Activated T-cell treated with anti-CD3 and anti-CD28 coated beads for 24 hours (primary cell): ENCODE results near the gene METTL24.
"Not testable (repeated sequence)": the region's sequence is repeated elsewhere in the genome, so short reads cannot be mapped to it uniquely, and the experiment has no call there.

ENCODE experiments used
- DNase-seq: peaks from one replicate; pipeline ENCODE4 v3.0.0-alpha.2; 2020; ENCODE audit warnings: low read depth

The METTL24 gene

DNA sequence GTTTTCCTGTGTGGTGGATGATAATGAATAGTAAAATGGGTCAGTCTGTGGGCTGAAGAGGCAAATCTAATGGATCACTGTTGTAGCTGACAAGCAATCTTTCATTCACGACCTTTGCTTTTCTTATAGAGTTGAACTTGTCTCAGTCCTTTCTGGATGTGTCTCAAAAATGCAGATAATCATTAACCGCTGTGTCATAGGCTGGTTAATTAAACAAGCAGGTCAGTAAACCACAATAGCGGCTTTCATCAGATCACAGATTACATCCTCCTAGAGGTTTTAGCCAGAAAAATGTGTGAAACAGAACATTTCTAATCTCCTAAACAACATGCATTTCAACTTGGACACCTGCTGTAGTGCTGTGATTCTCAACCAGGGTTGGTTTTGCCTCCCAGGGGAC, 2.5 kb upstream of the METTL24 start:
- DNase-seq = no peak

DNA sequence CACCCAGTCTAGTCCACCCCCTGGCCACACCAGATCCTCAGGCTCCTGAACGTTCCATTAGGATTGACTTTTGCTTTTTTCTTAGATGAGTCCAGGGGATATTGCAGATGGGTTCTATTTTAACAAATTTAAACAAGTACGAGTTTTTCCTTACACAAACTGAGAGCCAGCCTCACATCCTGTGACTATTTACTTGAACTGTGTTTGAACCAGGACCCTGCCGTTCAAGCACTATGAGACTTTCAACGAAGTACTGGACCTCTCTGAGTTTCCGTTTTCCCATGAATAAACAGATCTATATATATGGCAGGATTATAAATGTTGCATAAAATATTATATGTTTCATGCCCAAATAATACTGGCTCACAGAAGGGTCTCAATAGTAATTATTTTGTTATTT, 1.4 kb upstream of the METTL24 start:
- DNase-seq = no peak

DNA sequence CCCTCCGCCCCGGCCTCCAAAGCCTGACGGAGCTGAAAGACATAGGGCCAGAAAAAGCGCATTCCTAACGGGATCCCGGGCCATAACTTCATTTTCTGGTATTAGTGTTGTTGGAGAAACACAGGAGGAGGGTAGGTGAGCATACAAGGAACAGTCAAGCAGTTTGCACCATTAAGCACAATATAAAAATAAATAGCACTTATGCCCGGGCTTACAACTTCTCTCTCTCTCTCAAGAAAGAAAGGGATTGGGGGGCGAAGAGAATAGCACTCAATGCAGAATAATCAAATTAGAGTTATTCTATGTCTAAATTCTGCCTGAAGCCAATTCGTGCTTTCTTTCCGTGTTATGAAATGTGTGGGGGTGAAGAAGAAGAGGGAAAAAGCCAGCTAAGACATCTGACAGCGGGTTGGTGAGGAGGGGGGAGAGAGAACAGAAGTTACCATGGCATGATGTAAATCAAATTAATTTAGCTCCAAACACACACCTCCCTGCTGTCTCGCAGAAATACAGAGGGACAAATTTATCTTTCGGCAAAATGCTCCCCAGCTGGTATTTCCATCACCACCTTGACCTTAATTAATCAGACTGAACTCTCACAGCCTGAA, 508 bp upstream of the METTL24 start:
- DNase-seq = no peak

DNA sequence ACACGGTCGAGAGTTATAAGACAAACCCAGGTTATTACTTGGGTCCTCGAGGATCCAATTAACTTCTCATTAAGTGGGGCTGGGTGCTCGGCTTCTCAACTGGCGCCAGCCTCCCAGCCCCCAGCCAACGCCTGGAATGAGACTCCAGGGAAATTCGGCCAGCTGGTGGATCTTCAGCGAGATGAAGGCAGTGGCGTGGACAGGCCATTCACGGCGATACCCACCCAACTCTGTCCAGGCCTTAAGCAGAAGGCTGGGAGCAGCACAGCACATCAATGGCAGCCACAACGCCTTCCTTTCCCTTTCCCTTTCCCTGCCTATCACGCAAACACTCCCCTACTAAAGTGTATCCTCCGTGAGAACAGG, 868 bp downstream of the METTL24 start:
- DNase-seq = no peak

DNA sequence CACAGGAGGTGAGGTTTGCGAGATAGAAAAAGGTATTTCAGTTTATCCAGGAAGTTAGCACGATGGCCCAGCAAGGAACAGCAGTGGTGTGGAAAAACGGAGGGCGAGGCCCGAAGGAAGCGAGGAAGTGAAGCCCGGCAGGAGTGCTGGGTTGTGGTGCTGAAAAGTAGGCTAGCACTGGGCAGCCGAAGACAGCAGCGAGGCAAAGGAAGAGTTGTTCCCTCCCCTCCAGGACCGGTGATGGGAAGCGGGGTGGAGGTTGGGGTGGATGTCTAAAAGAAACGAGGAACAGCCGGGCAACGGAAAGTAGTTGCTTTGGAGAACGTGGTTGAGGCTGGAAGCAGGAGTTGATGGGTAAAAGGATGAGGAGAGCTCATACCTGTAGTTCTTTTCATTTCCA, 1.4 kb downstream of the METTL24 start:
- DNase-seq = no peak

DNA sequence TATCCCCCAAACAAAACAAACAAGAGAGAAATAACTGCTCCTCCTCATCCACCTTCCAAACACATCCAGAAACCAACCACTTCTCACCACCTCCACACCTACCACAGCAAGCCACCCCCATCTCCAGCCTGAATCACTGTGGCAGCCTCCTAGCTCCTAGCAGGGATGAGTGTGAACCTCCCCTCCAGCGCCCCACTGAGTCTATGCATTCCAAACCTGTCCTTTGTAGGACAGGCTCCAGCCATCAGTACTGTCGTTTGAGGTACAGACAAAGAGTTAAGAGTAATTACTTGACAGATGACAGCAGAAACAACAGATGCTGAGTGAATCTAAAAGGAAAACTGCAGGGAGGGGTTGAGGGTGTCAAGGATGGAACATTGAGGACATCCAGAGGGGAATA, 2.4 kb downstream of the METTL24 start:
- no peak for DNase-seq

DNA sequence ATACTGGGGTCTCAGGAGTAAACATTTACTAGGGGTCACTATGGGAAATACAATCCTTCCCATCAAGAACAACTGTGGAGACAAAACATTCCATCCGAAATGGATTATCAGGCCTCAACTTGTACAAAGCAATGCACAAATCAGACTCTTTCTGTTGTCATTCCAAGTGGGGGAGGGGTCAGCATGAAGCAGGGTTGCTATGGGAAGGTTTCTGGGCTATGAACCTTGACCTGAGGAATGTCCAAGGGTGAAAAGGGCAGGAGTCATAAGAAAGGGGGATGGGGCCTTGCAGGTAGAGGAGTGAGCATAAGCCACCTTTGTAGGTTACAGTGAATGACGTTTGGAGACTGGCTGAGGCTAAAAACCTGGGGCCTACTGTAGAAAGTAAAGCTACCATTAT, 3.1 kb downstream of the METTL24 start:
- no peak for DNase-seq

DNA sequence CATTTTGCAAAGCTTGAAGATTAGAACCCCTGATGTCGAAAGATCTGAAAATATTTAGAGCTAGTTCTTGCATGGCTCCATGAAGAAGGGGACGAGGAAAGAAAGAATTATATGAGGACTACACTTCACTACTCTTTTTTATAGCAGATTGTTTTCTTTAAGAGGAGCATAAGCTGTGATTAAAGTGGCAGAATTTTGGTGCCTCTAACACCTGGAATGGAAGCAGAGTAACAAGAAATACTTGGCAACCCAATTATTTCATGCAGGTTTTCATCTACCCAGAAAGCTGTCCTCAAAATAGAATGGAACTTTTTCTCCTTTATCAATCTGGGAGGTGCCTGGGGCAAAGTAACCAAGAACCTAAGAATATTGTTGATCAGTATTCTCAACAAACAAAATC, 4.0 kb downstream of the METTL24 start:
- no peak for DNase-seq

DNA sequence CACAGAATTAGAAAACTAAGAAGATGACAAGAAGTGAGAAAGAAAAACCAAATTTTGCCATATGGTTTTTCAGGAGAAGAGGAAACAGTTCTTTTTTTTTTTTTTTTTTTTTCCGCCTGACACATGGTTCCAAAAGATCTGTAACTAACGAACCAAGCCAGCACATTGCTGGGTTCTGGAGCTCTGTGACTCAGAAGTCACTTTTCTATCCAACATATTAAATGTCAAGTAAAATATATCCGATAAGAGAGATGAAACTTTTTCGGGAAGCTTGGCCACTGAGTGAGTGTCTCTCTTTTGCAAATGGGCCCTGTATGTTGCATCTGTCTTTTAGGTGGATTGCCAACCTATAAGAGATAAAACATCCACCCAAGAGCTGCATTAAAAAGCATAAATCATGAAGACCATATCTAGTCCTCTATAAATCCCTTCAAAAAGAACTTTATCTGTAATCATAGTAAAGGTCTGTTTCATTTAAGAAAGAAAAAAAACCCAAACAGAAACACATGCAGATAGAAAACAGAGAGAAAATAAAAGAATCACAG, 4.6 kb downstream of the METTL24 start:
- no peak for DNase-seq

DNA sequence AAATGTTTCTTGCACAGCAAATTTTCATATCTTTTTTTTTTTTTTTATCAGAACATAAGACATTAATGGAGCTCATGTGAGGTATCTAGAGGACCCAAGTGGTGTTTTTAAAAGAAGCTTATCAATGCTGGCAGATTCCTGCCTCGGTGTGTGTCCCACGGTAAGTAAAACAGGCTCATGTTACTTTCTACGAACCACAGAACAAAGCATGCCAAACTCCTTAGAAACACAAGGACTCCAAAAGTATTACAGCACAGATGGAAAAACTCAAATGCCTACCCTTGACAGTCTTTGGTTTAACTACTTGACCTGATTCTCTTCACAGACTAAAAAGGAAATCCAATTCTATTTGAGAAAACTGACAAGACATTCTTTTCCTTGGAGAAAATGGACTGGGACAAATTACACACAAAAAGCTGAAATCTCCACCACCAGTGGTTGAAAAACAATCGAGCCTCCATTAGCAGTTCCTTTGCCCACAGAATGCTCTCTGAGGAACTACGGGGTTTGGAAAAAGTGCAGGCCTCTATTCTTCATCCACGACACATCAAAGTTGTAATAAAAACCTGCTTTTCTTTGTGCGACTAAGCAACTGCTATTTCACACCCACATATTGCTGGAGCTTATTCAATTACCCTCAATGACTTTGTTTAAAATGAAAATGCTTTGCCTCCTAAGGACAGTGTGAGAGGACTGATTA, 5.4 kb downstream of the METTL24 start:
- DNase-seq = no peak

DNA sequence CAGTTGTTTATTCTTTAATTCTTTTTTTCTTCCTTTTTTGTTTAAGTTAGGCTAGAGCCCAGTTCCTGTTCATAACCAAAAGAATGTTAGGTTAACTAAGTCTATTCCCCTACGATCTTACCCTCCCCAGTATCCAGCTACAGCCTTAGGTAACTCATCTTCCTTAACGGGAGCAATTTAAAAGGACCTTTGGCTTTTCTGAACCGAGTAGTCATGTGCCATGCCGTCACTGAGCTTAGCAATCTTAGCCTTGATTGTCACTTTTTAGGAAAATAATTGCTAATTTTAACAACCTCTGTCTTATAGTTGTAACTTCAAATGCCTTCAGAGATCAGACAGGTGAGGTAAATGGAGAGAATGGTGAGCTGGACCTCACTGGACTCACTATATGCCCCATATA, 6.2 kb downstream of the METTL24 start:
- DNase-seq = no peak

DNA sequence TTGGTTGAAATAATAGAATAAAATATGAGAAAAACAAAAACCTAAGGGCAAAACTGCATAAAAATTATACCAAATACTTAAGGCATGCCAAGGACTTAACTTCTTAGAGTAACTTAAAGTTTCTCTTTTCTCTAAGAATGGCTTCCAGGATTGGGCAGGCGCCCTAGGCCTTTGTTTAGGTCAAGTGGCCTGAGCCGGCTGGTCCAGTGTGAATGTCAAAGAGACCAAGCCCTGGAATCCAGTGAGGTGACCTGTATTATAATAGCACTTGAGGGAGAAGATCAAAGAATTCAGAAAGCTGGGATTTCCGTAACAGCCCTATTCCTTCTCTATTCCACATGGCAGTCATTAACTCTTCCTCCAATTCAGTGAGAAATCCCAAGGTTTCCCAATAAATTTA, 6.6 kb downstream of the METTL24 start:
- DNase-seq = no peak

DNA sequence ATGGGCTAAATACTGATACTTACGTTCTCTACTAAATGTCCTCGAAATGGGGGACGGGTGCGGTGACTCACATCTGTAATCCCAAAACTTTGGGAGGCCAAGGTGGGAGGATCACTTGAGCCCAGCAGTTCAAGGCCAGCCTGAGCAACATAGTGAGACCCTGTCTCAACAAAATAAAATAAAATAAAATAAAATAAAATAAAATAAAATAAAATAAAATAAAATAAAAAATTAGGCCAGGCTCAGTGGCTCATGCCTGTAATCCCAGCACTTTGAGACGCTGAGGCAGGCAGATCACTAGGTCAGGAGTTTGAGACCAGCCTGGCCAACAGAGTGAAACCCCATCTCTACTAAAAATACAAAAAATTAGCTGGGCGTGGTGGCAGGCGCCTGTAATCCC, 7.6 kb downstream of the METTL24 start:
- DNase-seq = not testable (repeated sequence)

DNA sequence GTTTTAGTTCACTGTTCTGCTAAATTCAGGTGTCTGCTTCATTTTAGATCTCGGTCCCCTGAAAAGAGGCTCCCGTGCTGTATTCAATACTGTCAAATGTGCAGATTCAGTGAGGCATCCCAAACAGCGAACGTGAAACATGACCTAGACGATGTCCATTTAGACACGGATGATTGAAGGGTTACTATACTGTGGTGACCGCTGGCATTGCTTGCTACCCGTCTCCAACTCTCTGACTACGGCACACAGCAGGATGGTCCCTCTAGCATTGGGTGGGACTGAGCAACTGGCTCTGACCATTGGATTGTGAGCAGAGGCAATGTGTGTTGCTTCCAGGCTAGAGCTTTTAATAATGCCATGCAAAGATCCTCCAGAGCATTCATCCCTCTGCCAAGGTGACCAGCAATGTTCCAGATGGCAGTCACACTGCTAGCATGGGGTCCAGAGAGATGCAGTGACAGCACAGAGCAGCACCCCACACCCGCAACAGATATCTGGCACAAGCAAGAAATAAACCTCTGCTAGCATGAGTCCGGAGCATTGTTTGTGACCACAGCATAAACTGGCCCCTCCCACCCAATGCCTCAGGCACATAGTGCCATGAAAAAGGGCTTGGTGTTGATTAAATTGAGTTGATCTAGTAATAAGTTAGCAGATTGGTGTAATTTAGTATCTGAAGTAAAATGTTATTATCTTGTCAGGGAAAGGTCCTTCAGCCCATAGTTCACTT, 9.0 kb downstream of the METTL24 start:
- no peak for DNase-seq

DNA sequence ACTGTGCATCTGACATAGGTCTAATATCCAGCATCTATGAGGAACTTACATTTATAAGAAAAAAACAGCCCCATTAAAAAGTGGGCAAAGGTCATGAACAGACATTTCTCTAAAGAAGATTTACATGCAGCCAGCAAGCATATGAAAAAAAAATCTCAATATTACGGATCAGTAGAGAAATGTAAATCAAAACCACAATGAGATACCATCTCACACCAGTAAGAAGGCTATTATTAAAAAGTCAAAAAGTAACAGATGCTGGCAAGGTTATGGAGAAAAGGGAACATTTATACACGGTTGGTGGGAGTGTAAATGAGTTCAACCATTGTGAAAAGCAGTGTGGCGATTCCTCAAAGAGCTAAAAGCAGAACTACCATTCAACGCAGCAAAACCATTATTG, 13.1 kb downstream of the METTL24 start:
- DNase-seq = no peak

DNA sequence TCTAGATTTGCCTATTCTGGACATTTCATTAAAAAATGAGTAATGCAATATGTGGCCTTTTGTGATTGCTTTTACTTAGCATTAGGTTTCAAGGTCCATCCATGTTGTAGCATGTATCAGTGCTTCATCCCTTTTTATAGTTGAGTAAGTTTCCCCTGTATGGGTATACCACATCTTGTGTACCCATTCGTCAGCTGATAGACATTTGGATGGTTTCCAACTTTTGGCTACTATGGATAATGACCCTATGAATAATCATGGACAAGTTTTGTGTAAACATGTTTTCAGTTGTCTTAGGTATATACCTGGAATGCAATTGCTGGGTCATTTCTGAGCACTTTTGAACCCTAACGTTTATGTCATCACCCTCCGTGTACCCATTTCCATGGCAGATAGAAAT, 15.4 kb downstream of the METTL24 start:
- DNase-seq = no peak

DNA sequence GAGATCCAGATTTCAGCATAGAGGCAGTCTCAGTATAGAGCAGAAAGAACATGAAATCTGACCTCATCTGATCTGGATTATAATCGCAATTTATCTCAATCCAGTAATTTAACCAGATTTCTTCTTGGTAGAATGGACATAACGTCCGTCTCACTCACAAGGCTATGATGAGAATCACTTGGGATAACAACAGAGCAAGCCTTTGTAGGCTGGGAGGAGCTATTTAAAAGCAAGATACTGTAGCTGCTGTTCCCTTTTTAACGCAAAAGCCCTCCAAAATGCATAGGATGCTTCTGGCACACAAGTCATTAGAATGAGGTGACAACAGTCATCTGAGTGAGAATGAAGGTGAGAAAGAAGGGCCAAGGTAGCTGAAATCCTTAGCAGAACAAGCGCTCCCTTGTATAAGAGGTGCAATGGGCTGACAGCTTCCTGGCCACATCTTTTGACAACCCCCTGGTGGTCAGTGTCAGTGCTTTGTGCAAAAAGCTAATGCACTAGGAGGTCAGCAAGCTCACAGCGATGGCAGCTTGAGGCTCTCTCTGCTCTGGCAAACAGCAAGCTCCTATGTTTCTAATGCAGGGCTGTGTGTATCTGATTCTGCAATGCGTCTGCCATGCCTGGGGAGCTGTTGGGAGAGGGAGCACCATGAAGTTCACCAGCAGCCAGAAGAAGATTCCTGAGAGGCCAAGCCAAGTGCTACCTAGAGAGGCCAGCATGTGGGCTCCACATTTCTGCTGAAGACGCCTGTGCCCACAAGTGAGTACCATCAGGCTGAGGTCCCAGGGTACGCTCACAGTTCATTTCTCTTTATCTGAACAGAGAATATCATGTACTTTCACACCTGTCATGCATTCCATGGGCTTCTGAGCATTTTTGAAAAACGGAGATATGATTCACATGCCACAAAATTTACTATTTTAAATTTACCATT, 16.2 kb downstream of the METTL24 start:
- DNase-seq = no peak

DNA sequence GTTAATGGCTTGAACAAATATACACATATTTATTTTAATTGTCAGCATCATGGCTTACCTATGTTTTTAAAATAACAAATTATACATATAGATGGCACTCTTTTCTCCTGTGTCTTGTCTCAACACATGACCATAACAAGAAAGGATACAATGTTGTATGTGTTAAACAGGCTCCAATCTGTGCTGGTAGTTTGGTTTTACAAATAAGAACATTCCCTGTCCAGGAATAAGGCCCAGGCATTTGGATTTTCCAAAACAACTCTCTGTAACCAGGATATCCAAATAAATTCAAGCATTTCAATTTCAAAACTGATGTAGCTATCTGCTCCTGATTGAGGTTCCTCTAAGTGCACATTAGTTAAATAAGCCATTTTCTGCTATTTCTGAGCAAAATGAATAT, 17.1 kb downstream of the METTL24 start:
- DNase-seq = no peak

DNA sequence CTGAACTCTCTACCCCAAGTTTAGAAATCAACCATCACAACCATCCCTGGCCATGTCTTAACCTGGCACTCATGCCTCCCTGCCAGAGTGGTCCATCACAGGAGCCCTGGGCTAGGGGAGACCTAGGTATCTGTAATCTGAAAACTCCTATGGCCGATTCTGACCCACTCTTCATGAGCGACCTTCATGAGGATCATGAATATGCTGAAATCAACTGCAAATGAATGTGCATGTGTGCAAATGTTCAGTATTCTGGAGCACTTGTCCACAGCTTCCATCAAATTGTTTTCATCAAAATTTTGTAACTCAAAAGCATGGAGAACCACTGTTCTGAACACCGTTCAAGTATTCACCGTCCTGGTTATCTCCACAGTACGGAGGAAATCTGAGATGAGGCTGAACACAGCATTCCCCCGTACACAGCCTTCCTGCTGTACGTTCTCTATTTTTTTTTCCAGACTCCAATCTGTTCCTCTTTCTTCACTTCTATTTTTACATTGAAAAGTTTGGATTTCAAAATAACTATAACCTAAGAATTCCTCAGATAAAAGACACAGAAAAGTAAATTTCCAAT, 17.7 kb downstream of the METTL24 start:
- no peak for DNase-seq

DNA sequence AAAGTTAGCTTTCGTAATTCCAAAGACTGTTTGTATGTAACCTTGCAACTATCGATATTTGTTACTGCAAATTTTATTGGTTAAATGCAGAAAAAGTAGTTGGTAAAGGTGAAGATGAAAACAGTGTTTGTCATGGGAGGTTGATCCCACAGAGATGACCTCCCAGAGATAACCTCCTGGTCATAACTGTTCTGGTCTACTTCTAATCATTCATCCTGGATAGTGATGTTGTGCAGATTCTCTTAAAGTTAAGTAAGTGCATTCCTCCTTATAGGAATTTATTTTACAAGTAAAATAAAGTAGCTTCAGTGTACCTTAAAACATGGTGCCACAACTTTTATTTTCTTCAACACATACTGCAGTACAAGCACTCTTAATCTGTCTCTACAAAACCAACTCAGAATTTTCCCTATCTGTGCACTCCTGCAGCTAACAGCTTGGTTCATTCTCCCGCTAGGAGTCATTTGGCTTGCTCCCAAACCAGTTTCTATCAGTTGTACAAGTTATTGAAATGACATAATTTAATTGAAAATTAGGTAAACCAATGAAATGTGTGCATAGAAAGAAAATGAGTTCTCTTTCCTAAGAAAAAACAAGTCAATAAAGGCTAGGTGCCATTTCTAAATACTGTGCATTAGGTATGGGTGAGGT, 19.2 kb downstream of the METTL24 start:
- DNase-seq = no peak

DNA sequence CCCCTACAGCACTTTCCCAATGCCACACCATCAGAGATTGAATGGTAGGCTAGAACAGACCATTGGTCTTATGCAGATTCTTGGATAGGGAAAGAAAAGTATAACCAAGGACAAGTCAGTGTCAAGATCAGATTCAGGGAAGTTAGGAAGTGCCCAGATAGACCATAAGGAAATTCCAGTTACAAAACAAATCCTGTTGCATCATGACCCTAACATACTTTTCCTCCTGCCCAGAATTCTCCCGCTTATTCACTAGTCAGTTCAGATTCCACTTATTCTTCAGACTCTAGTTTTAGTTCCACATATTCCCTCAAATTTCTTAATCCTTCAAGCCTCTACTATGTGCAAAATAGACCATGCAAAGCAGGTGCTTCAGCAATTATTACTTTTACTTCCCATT, 20.7 kb downstream of the METTL24 start:
- no peak for DNase-seq
